ENCODE results near the gene RPS14. TPM values are rescaled to one million over a fixed set of nuclear protein-coding genes. Genes with fewer than 3 reads are reported as not detected.
A peak's percentile ranks its signal among the peaks of the same experiment; 100 is the strongest.

RPS14 gene
- total and polyA plus RNA-seq, 9 of the 15 experiments (the other 6 are each of a cell fraction or from before 2014, with no cell fraction given) = 1,824 to 5,983 (median 3,017) TPM

DNA sequence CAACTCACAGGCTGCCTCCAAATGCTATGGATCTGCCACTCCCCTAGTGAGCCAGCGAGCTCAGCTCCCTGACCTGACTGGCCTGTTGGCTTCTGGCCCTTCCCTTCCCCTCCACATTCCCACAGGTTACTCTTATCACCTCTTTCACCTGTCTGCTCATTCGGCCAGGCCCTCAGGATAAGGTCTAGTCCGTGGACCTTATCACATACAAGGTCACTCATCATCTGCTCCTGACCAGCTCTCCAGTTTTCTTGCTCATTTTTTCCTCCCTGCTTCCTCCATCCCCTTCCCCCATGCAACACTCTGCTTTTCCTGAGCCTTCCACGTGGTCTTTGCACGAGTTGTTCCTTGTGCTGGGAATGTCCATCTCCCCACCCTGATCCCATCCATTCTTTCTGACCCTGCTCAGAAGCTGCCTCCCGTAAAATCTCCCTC is 32.5 kb upstream of the RPS14 start (continued):
- TF ChIP-seq, protein P1, sequence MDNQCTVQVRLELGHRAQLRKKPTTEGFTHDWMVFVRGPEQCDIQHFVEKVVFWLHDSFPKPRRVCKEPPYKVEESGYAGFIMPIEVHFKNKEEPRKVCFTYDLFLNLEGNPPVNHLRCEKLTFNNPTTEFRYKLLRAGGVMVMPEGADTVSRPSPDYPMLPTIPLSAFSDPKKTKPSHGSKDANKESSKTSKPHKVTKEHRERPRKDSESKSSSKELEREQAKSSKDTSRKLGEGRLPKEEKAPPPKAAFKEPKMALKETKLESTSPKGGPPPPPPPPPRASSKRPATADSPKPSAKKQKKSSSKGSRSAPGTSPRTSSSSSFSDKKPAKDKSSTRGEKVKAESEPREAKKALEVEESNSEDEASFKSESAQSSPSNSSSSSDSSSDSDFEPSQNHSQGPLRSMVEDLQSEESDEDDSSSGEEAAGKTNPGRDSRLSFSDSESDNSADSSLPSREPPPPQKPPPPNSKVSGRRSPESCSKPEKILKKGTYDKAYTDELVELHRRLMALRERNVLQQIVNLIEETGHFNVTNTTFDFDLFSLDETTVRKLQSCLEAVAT (IDR thresholded peaks at IDR 0.05) = peak; percentile 55 to 78; a peak in 3 of 4 replicates
- TF ChIP-seq ZNF318 (IDR thresholded peaks at IDR 0.05; ENCODE audit: borderline replicate concordance in 1 of 2, low read depth in 1 of 2) (no peak), ZKSCAN3 (CRISPR knock-in tag; IDR thresholded peaks at IDR 0.05) (no peak), ZNF146 (CRISPR knock-in tag; IDR thresholded peaks at IDR 0.05; ENCODE audit: unreplicated experiment) (no peak), XRCC3 (IDR thresholded peaks at IDR 0.05) (no peak), CSDE1 (IDR thresholded peaks at IDR 0.05) (no peak), FOS (IDR thresholded peaks at IDR 0.05; ENCODE audit: extremely low read depth, insufficient read length) (no peak), HCFC1 (IDR thresholded peaks at IDR 0.05; ENCODE audit: low read depth, low read length) (no peak), THAP7 (CRISPR knock-in tag; IDR thresholded peaks at IDR 0.05) (no peak), ZNF354B (CRISPR knock-in tag; IDR thresholded peaks at IDR 0.05) (no peak), MCM2 (IDR thresholded peaks at IDR 0.05; ENCODE audit: low read depth) (no peak), ZNF586 (CRISPR knock-in tag; conservative IDR thresholded peaks at IDR 0.05) (no peak), JUNB (CRISPR knock-in tag; conservative IDR thresholded peaks at IDR 0.05) (no peak), CBX3 (IDR thresholded peaks at IDR 0.05; ENCODE audit: borderline replicate concordance in 1 of 2, low read length in 2 of 2) (no peak; a peak in 1 of 3 replicates), ESRRA (IDR thresholded peaks at IDR 0.05; ENCODE audit: borderline replicate concordance, low read depth) (peak; percentile 72), MBD1 (CRISPR knock-in tag; IDR thresholded peaks at IDR 0.05) (no peak), MAZ (CRISPR knock-in tag; conservative IDR thresholded peaks at IDR 0.05 in 1 of 2, IDR thresholded peaks at IDR 0.05 in 1 of 2) (no peak; a peak in 1 of 4 replicates), ZC3H8 (IDR thresholded peaks at IDR 0.05) (no peak)
